Ovary (tissue), 9 donors: ENCODE measurements around the gene DRC7. TPM values are rescaled to one million over a fixed set of nuclear protein-coding genes. Genes with fewer than 3 reads are reported as not detected.

Experiments
- DNase-seq, 5 donors: peaks; one replicate each; pipeline ENCODE4 v3.0.0-alpha.2; 2019 to 2020
- H3K27ac ChIP-seq, 2 donors: fragments of 200-600 bp; one replicate each; pipeline versions ENCODE4 v1.5.1 to v1.8.0; 2019 to 2022
- H3K27me3 ChIP-seq: fragments of 200-600 bp; one replicate; pipeline ENCODE4 v1.8.0; 2022
- H3K36me3 ChIP-seq: fragments of 200-600 bp; sonication (generic); one replicate; pipeline ENCODE4 v1.5.1; 2019
- H3K4me1 ChIP-seq: one replicate; pipeline ENCODE4 v1.8.1; 2013; ENCODE audit warnings: mild to moderate bottlenecking, moderate library complexity; ENCODE audit not compliant: insufficient read depth
- H3K4me3 ChIP-seq: fragments of 200-600 bp; sonication (generic); one replicate; pipeline ENCODE4 v1.5.1; 2017
- H3K9me3 ChIP-seq, 2 donors: fragments of 200-600 bp in 1 of 2; sonication (generic) in 1 of 2; one replicate each; pipeline versions ENCODE4 v1.5.1 to v1.8.1; 2013 to 2019; ENCODE audit warnings: mild to moderate bottlenecking in 1 of 2, moderate library complexity in 1 of 2
- CTCF ChIP-seq, 3 donors: fragments of 450-650 bp in 2 of 3; fragments of 200-600 bp in 1 of 3; IDR thresholded peaks; one replicate each; pipeline versions ENCODE4 v1.5.1 to v1.8.0; 2016 to 2022; ENCODE audit warnings: antibody characterized with exemption in 3 of 3, mild to moderate bottlenecking in 1 of 3
- EP300 ChIP-seq: sonication (generic); formaldehyde crosslinking; IDR thresholded peaks from one replicate; pipeline ENCODE4 v1.6.1; 2017; ENCODE audit warnings: antibody characterized with exemption
- POLR2A ChIP-seq: fragments of 450-650 bp; IDR thresholded peaks from one replicate; pipeline ENCODE4 v1.6.1; 2017; ENCODE audit warnings: antibody characterized with exemption, mild to moderate bottlenecking, moderate library complexity
- WGBS, 3 donors: extraction: QIAGEN DNeasy Blood & Tissue Kit in 1 of 3; methylation state at CpG; one replicate each; pipeline versions ENCODE4 v1.1.5 to v1.1.7; 2013 to 2017; 5-methylcytosine and 5-hydroxymethylcytosine counted together
- intact Hi-C, 4 donors: fragments of 100-400 bp; cut with DNase I; formaldehyde crosslinking; loops; one replicate each; pipeline versions ENCODE4 v1.11.0 to v1.15.1; 2022 to 2023
- polyA plus RNA-seq, 2 donors: library from polyadenylated mRNA; stranded (reverse); fragments of 200-250 nt in 1 of 2; fragments of 350-450 nt in 1 of 2; fragmentation: Illumina TruSeq in 1 of 2; extraction: RNeasy Lipid Tissue Mini Kit (QIAGEN cat#74804) in 1 of 2; gene quantifications; one replicate each; pipeline ENCODE4 v1.2.3, GENCODE V29; 2013 to 2014
- total RNA-seq, 7 donors: library from RNA; depleted of rRNA in 2 of 7; stranded (reverse); fragments of >200 nt in 2 of 7; fragmentation: NEBNext Ultra II Directional in 3 of 7; extraction: Animal tissue kit (Norgen Biotek cat#: 25700) in 3 of 7; gene quantifications; one replicate each; pipeline versions ENCODE4 v1.1.0 to v1.2.4, GENCODE V29; 2016 to 2023
- donor health status: DM: no; HTN: no; CAD: no; lungs with moderate emphysema.
- donor health status: DM: no; HTN: no; CAD: no.
- donor health status: Bipolar disorder and iron deficiency.
- donor health status: DM: yes; HTN: yes; CAD: no.
- donor health status: DM: no; HTN: no; CAD: no.
- donor health status: DM: yes; HTN: yes; CAD: no.

DRC7 gene
- total and polyA plus RNA-seq, 9 donors = 0.07 to 12.5 (median 0.67) TPM; not detected in 3

GRCh38 chr16:57658878-57659674, 35.5 kb upstream of the DRC7 start:
- Histone ChIP-seq H3K27me3 (no peaks in the 10 kb centered on the region), H3K9me3 (no peaks in the 10 kb centered on the region), H3K36me3 (no peaks in the 10 kb centered on the region), H3K4me3 (no peak overlapping the region), H3K4me1 (no peaks in the 10 kb centered on the region), H3K27ac (no peak overlapping the region)
- no peak for DNase-seq
- WGBS, 3 donors = 65 to 75% (median 73%) methylated on average over 18 to 19 of the region's 19 CpGs
- intact Hi-C loops = no loop called here
- TF ChIP-seq EP300 = no peak
- TF ChIP-seq POLR2A = no peak
- no peak for TF ChIP-seq CTCF (IDR thresholded peaks at IDR 0.05)

- no peaks in the 10 kb centered on the region for H3K36me3 ChIP-seq
- WGBS, 3 donors = 86 to 97% (median 90%) methylated on average over 11 of the region's 11 CpGs
- no peaks in the 10 kb centered on the region for H3K4me1 ChIP-seq
- no peak for TF ChIP-seq EP300
- no peak for TF ChIP-seq CTCF (IDR thresholded peaks at IDR 0.05)
- TF ChIP-seq POLR2A = no peak
- no peak for DNase-seq
- no peak overlapping the region for H3K4me3 ChIP-seq
- intact Hi-C loops = no loop called here
- no peaks in the 10 kb centered on the region for H3K9me3 ChIP-seq
- H3K27ac ChIP-seq = no peak overlapping the region
- no peaks in the 10 kb centered on the region for H3K27me3 ChIP-seq
Observed at GRCh38 chr16:57660715-57661463, 33.7 kb upstream of the DRC7 start.

GRCh38 chr16:57661510-57661909, 33.1 kb upstream of the DRC7 start:
- TF ChIP-seq CTCF (IDR thresholded peaks at IDR 0.05) (no peak), POLR2A (no peak), EP300 (no peak)

GRCh38 chr16:57661936-57662906, 32.4 kb upstream of the DRC7 start:
- intact Hi-C loops = no loop called here
- 84 to 90% (median 87%) methylated on average over 20 of the region's 20 CpGs for WGBS, 3 donors

More at GRCh38 chr16:57661510-57661909, 33.1 kb upstream of the DRC7 start:
- no peak overlapping the region for H3K27ac ChIP-seq
- no peak overlapping the region for H3K4me3 ChIP-seq
- intact Hi-C loops = no loop called here
- no peaks in the 10 kb centered on the region for H3K36me3 ChIP-seq
- H3K4me1 ChIP-seq = no peaks in the 10 kb centered on the region
- no peak for DNase-seq
- WGBS, 3 donors = 79 to 98% (median 93%) methylated on average over 7 of the region's 7 CpGs
- no peaks in the 10 kb centered on the region for H3K9me3 ChIP-seq
- H3K27me3 ChIP-seq = no peaks in the 10 kb centered on the region

More at GRCh38 chr16:57661936-57662906, 32.4 kb upstream of the DRC7 start:
- H3K4me1 ChIP-seq = no peaks in the 10 kb centered on the region
- H3K9me3 ChIP-seq = no peaks in the 10 kb centered on the region
- H3K27me3 ChIP-seq = no peaks in the 10 kb centered on the region
- H3K36me3 ChIP-seq = no peaks in the 10 kb centered on the region
- no peak overlapping the region for H3K4me3 ChIP-seq
- DNase-seq = no peak
- TF ChIP-seq POLR2A (no peak), CTCF (IDR thresholded peaks at IDR 0.05) (no peak), EP300 (no peak)
- no peak overlapping the region for H3K27ac ChIP-seq
